PC-3 (cell line): Measurements from ENCODE around the gene ITPKC. TPM values are rescaled to one million over a fixed set of nuclear protein-coding genes. Genes with fewer than 3 reads are reported as not detected.

Experiments used
- ATAC-seq: fragments of 200-7000 bp; cut with Tn5 transposase; 2 replicates; pipeline ENCODE4 v1.9.1; 2020; ENCODE audit warnings: mild to moderate bottlenecking, moderate library complexity
- BruUV-seq: library from RNA; stranded (reverse); fragments of 400-500 nt; replicated peaks from 2 replicates; lab custom pipeline; 2021; lab: Mats Ljungman, UMichigan
- CTCF ChIA-PET: fragments of 300-600 bp; sonication (Branson Sonifier 250); formaldehyde crosslinking; loops from one replicate; lab custom pipeline; 2022; ENCODE audit warnings: antibody characterized with exemption; lab: Charles Lee
- POLR2A ChIA-PET: fragments of 300-600 bp; sonication (Branson Sonifier 250); formaldehyde crosslinking; loops from one replicate; lab custom pipeline; 2022; ENCODE audit warnings: antibody characterized with exemption; ENCODE audit not compliant: unreplicated experiment; lab: Charles Lee
- DNase-seq: peaks from one replicate; pipeline ENCODE4 v3.0.0-alpha.2; 2015
- H2AFZ ChIP-seq: fragments of 300-600 bp; sonication (generic); 2 replicates; pipeline ENCODE4 v1.6.0; 2016; ENCODE audit warnings: antibody characterized with exemption, low read length
- H3F3A ChIP-seq: fragments of 300-600 bp; sonication (generic); one replicate; pipeline ENCODE4 v1.6.0; 2017; ENCODE audit warnings: antibody characterized with exemption, low read length, control low read depth, mild to moderate bottlenecking; ENCODE audit not compliant: unreplicated experiment
- H3K27ac ChIP-seq: fragments of 300-600 bp; sonication (generic); 2 replicates; pipeline ENCODE4 v1.5.1; 2016; ENCODE audit warnings: mild to moderate bottlenecking, low read length
- H3K27me3 ChIP-seq: fragments of 300-600 bp; sonication (generic); 2 replicates; pipeline ENCODE4 v1.6.1; 2016; ENCODE audit warnings: low read length, mixed read lengths
- H3K36me3 ChIP-seq: fragments of 300-600 bp; sonication (generic); 2 replicates; pipeline ENCODE4 v1.6.1; 2016; ENCODE audit warnings: low read depth, mixed run types, low read length, mixed read lengths
- H3K4me1 ChIP-seq: fragments of 300-600 bp; sonication (generic); 2 replicates; pipeline ENCODE4 v1.5.1; 2016; ENCODE audit warnings: low read length; ENCODE audit not compliant: insufficient read depth
- H3K4me2 ChIP-seq: fragments of 300-600 bp; sonication (generic); 2 replicates; pipeline ENCODE4 v1.6.0; 2016; ENCODE audit warnings: low read length
- H3K4me3 ChIP-seq: fragments of 300-600 bp; sonication (generic); 2 replicates; pipeline ENCODE4 v1.5.1; 2016; ENCODE audit warnings: mild to moderate bottlenecking, low read length, mixed read lengths
- H3K79me2 ChIP-seq: fragments of 300-600 bp; sonication (generic); 2 replicates; pipeline ENCODE4 v1.6.1; 2017; ENCODE audit warnings: low read length, mixed read lengths
- H3K9ac ChIP-seq: fragments of 300-600 bp; sonication (generic); 2 replicates; pipeline ENCODE4 v1.6.0; 2016; ENCODE audit warnings: mild to moderate bottlenecking, low read length
- H3K9me2 ChIP-seq: fragments of 300-600 bp; sonication (generic); replicated peaks from 2 replicates; pipeline ENCODE4 v1.6.1; 2016; ENCODE audit warnings: mixed run types, low read length, mixed read lengths
- H3K9me3 ChIP-seq: fragments of 300-600 bp; sonication (generic); 2 replicates; pipeline ENCODE4 v1.6.1; 2016; ENCODE audit warnings: low read length, mixed read lengths
- H4K20me1 ChIP-seq: fragments of 300-600 bp; sonication (generic); 2 replicates; pipeline ENCODE4 v1.6.1; 2016; ENCODE audit warnings: low read length, mixed read lengths
- CTCF ChIP-seq: fragments of 300-600 bp; sonication (generic); conservative IDR thresholded peaks from 2 replicates; pipeline ENCODE4 v1.5.1; 2017; ENCODE audit warnings: antibody characterized with exemption, low read depth, mild to moderate bottlenecking, low read length
- EZH2 ChIP-seq: fragments of 300-600 bp; sonication (generic); IDR thresholded peaks from one replicate; pipeline ENCODE4 v1.6.1; 2017; ENCODE audit warnings: antibody characterized with exemption, mild to moderate bottlenecking, low read length; ENCODE audit not compliant: unreplicated experiment
- EZH2phosphoT487 ChIP-seq: fragments of 300-600 bp; sonication (generic); IDR thresholded peaks from 2 replicates; pipeline ENCODE4 v1.6.1; 2018; ENCODE audit warnings: mild to moderate bottlenecking, antibody characterized with exemption, low read length, borderline replicate concordance
- intact Hi-C: fragments of 100-400 bp; cut with micrococcal nuclease; formaldehyde crosslinking; loops from 2 replicates; pipeline ENCODE4 v1.9.0; 2023
- total RNA-seq: library from RNA; depleted of rRNA; stranded (reverse); fragments of >200 nt; gene quantifications from 2 replicates; pipeline ENCODE4 v1.2.3, GENCODE V29; 2014

Gene ITPKC
- total RNA-seq, 1 experiment from 2014 or later = 28.4 TPM

- no peaks in the 10 kb centered on the region for H3K9me2 ChIP-seq
- ChIA-PET CTCF (no interaction called here), POLR2A (no interaction called here)
- no peak overlapping the region for H3K9ac ChIP-seq
- H3K27ac ChIP-seq = no peak overlapping the region
- TF ChIP-seq EZH2 (no peak), EZH2phosphoT487 (no peak), CTCF (no peak)
- H3K27me3 ChIP-seq = no peaks in the 10 kb centered on the region
- intact Hi-C loops = loop anchor here (10.0 kb wide), 1 partner anchor 126 kb away; the partner anchor contains the start of gene EGLN2
- peaks cover 11% of the 10 kb centered on the region for H3K4me1 ChIP-seq
- peaks cover 21% of the 10 kb centered on the region; the same call in 1 of the 2 replicates for H3K36me3 ChIP-seq
- no TSS peak for BruUV-seq
- no peak overlapping the region for H2AFZ ChIP-seq
- no peak overlapping the region for H3K4me3 ChIP-seq
- ATAC-seq (no peak), DNase-seq (no peak)
- H4K20me1 ChIP-seq = no peaks in the 10 kb centered on the region
- H3F3A ChIP-seq = no peaks in the 10 kb centered on the region
- no peaks in the 10 kb centered on the region for H3K79me2 ChIP-seq
- H3K4me2 ChIP-seq = no peak overlapping the region
- no peaks in the 10 kb centered on the region for H3K9me3 ChIP-seq
Observed at GRCh38 chr19:40668991-40669614, 47.8 kb upstream of the ITPKC start.

- no peaks in the 10 kb centered on the region for H3K79me2 ChIP-seq
- H3K4me2 ChIP-seq = no peak overlapping the region
- CTCF ChIA-PET = no interaction called here
- no peak for TF ChIP-seq EZH2phosphoT487
- no peak overlapping the region for H3K27ac ChIP-seq
- H3K27me3 ChIP-seq = no peaks in the 10 kb centered on the region
- H3K4me1 ChIP-seq = peaks cover 7% of the 10 kb centered on the region
- H3K4me3 ChIP-seq = no peak overlapping the region
- DNase-seq (no peak), ATAC-seq (no peak)
- POLR2A ChIA-PET = no interaction called here
- H4K20me1 ChIP-seq = no peaks in the 10 kb centered on the region
- H3K9me3 ChIP-seq = no peaks in the 10 kb centered on the region
- H3K9me2 ChIP-seq = no peaks in the 10 kb centered on the region
- no peak overlapping the region for H2AFZ ChIP-seq
- no peaks in the 10 kb centered on the region for H3F3A ChIP-seq
- intact Hi-C loops = no loop called here
- H3K9ac ChIP-seq = no peak overlapping the region
- no TSS peak for BruUV-seq
- H3K36me3 ChIP-seq = peaks cover 21% of the 10 kb centered on the region; the same call in 1 of the 2 replicates
Observed at GRCh38 chr19:40671404-40671803, 45.5 kb upstream of the ITPKC start.

GRCh38 chr19:40672038-40672437 is 44.9 kb upstream of the ITPKC start:
- POLR2A ChIA-PET = no interaction called here
- intact Hi-C loops = no loop called here

More at GRCh38 chr19:40672038-40672437, 44.9 kb upstream of the ITPKC start:
- H4K20me1 ChIP-seq = no peaks in the 10 kb centered on the region
- H3K36me3 ChIP-seq = peaks cover 21% of the 10 kb centered on the region; the same call in 1 of the 2 replicates
- no peak overlapping the region for H2AFZ ChIP-seq
- H3K9me2 ChIP-seq = no peaks in the 10 kb centered on the region
- no peaks in the 10 kb centered on the region for H3K9me3 ChIP-seq
- CTCF ChIA-PET = no interaction called here
- no peak overlapping the region for H3K4me2 ChIP-seq
- no peak overlapping the region for H3K9ac ChIP-seq
- no peak overlapping the region for H3K4me3 ChIP-seq
- H3F3A ChIP-seq = no peaks in the 10 kb centered on the region
- 0 out of 2 replicates have a peak, but pooled peaks cover under 1% of the 10 kb centered on the region for H3K4me1 ChIP-seq
- TF ChIP-seq EZH2 = no peak
- no peak for TF ChIP-seq CTCF
- TF ChIP-seq EZH2phosphoT487 = no peak
- DNase-seq (no peak), ATAC-seq (no peak)
- no peaks in the 10 kb centered on the region for H3K27me3 ChIP-seq
- no peaks in the 10 kb centered on the region for H3K79me2 ChIP-seq
- H3K27ac ChIP-seq = no peak overlapping the region
- no TSS peak for BruUV-seq
